NCI-H446 treated with DMSO at 0.1 percent for 48 hours (cell line): ENCODE results near the gene TTC17.
"Not testable (repeated sequence)": the region's sequence is repeated elsewhere in the genome, so short reads cannot be mapped to it uniquely, and the experiment has no call there.

Experiments
- DNase-seq: peaks from one replicate; lab custom pipeline; 2025; lab: John Stamatoyannopoulos, UW

The TTC17 gene

GRCh38 chr11:43358801-43359421 is at the start of gene TTC17:
TSS of gene TTC17 (plus strand) at chr11:43358920. CDS start at chr11:43358955, 35 bp downstream.
- peak; percentile 89 for DNase-seq

- DNase-seq, result peak; percentile 92
Observed at GRCh38 chr11:43311791-43312607, 46.7 kb upstream of the TTC17 start, which contains the start of gene API5. TSS of gene API5 (plus strand) at chr11:43311996. CDS start at chr11:43312128, 132 bp downstream.

GRCh38 chr11:43315966-43316365 is 42.8 kb upstream of the TTC17 start:
- no peak for DNase-seq

- no peak for DNase-seq
Observed at GRCh38 chr11:43316451-43316850, 42.3 kb upstream of the TTC17 start.

GRCh38 chr11:43327987-43328386 is 30.7 kb upstream of the TTC17 start:
- no peak for DNase-seq

- no peak for DNase-seq
Observed at GRCh38 chr11:43328482-43328881, 30.2 kb upstream of the TTC17 start.

- no peak for DNase-seq
Observed at GRCh38 chr11:43341159-43341558, 17.6 kb upstream of the TTC17 start.

- not testable (repeated sequence) for DNase-seq
Observed at GRCh38 chr11:43351426-43351825, 7.3 kb upstream of the TTC17 start.

- DNase-seq, result no peak
Observed at GRCh38 chr11:43354311-43354710, 4.4 kb upstream of the TTC17 start.

- no peak for DNase-seq
Observed at GRCh38 chr11:43356336-43356735, 2.4 kb upstream of the TTC17 start.

- no peak for DNase-seq
Observed at GRCh38 chr11:43358279-43358800, 380 bp upstream of the TTC17 start.

- no peak for DNase-seq
Observed at GRCh38 chr11:43359422-43359818, 700 bp downstream of the TTC17 start.

- no peak for DNase-seq
Observed at GRCh38 chr11:43360361-43361032, 1.8 kb downstream of the TTC17 start.

- no peak for DNase-seq
Observed at GRCh38 chr11:43366677-43367076, 8.0 kb downstream of the TTC17 start.

- DNase-seq, result no peak
Observed at GRCh38 chr11:43367382-43368178, 8.9 kb downstream of the TTC17 start.

- no peak for DNase-seq
Observed at GRCh38 chr11:43376065-43376464, 17.3 kb downstream of the TTC17 start.

- no peak for DNase-seq
Observed at GRCh38 chr11:43376594-43376993, 17.9 kb downstream of the TTC17 start.

- no peak for DNase-seq
Observed at GRCh38 chr11:43377389-43377788, 18.7 kb downstream of the TTC17 start.

- DNase-seq, result no peak
Observed at GRCh38 chr11:43378897-43379296, 20.2 kb downstream of the TTC17 start.

- no peak for DNase-seq
Observed at GRCh38 chr11:43381802-43382201, 23.1 kb downstream of the TTC17 start.

- no peak for DNase-seq
Observed at GRCh38 chr11:43382614-43383013, 23.9 kb downstream of the TTC17 start.

GRCh38 chr11:43384393-43384792 is 25.7 kb downstream of the TTC17 start:
- DNase-seq, result no peak
